GM18861 (cell line): ENCODE results near the gene AGAP1.

Experiments used
- ATAC-seq: cut with Tn5 transposase; IDR thresholded peaks from one replicate; pipeline ENCODE4 v1.9.1; 2021; ENCODE audit not compliant: unreplicated experiment

AGAP1 gene

DNA sequence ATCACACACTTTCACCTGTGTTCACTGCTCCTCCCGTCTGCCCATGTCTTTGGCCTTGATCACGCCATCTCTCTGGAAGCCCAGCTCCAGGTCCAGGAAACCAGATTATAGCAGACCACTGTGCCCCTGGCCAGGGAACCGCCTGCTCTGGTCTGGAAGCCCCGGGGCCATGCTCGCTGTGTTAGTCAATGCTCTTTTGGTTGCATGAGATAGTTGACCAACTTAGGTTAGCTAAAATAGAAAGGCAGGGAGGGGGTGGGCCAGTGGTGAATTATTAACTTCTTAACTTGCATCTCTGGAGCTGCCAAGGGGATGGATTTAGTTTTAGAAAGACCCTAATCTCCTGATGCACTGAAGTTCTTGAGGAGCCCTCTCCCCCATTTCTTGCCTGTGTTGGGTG, 232.7 kb downstream of the AGAP1 start:
- ATAC-seq = no peak

DNA sequence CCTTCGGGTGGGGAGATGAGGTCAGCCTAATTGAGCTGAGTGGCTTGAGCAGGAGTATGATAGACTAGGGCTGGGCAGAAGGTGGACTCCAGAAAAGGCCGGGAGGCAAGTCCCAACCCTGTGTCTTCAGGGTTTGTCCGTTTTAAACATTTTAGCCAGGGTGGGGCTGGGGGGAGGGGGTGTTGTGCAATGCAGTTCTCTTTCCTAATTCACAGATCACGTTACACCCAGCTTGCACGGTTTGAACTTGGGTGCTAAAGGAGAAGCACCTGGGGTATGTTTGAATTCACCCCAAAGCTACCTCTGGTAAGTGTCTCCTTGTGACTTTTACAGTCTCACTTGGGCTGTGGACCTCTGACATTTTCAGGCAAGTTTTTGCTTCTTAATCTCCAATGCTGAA, 233.3 kb downstream of the AGAP1 start:
- no peak for ATAC-seq

- no peak for ATAC-seq
These were observed 234.3 kb downstream of the AGAP1 start for GRCh38 chr2:235727891-235728799.

- ATAC-seq = no peak
These were observed 235.1 kb downstream of the AGAP1 start for GRCh38 chr2:235728800-235729556.

DNA sequence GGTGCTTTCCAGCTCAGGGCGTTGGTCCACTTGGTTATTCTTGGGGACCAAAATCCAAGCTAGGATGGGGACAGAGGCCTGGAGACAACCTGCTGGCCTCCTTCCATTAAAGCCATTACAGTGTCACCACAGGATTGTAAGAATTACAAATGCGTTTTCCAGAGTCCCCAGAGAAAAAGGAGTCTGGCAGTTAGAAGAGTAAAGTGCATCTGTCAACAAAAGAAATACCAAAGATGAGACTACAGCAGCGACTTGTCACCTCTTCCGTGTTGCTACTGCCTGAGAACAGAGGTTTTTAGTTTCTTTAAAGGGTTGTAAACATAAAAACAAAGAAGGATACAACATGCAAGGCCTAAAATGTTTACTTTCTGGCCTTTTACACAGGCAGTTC, 235.7 kb downstream of the AGAP1 start:
- ATAC-seq = no peak

GRCh38 chr2:235730115-235730514, 236.3 kb downstream of the AGAP1 start:
- no peak for ATAC-seq

GRCh38 chr2:235733761-235734160, 239.9 kb downstream of the AGAP1 start:
- no peak for ATAC-seq

GRCh38 chr2:235734168-235734567, 240.3 kb downstream of the AGAP1 start:
- no peak for ATAC-seq

DNA sequence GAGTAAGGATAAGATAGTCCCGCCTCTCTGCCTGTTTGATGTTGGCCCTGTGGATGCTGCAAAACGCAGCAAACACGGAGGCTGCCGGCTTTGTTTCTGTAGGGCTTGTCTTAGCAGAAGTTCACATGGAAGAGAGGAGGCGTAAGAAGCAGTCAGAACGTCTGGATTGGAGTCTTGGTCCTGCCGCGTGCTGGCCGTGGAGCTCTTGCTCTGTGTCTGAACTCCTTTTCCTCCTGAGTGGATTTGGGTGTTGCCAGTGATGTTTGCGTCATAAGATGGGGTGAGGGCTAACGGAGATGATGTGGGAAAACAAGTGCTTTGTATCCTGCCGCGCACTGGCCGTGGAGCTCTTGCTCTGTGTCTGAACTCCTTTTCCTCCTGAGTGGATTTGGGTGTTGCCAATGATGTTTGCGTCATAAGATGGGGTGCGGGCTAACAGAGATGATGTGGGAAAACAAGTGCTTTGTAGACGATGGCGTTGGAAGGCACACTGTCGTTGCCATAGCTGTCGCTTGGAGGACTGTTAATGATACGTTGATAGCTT, 240.9 kb downstream of the AGAP1 start:
- ATAC-seq = no peak

DNA sequence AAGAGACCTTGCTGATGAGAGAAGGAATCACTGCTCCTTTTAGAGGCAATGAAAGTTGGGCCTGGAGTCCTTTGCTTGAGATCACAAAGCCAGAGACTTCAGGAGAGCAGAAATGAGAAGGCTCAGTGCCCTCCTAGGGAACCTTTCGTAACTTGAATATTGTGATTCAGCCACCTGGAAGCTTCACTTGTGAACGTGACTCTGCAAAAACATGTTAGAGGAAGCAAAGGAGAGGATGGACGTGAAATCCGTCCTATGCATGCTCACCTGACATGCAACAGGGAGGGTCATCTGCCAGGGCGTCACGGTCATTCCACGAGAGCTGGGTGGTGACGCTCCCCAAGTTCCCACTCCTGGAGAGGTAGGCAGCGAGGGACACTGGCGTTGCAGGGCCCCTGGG, 243.6 kb downstream of the AGAP1 start:
- ATAC-seq = no peak

DNA sequence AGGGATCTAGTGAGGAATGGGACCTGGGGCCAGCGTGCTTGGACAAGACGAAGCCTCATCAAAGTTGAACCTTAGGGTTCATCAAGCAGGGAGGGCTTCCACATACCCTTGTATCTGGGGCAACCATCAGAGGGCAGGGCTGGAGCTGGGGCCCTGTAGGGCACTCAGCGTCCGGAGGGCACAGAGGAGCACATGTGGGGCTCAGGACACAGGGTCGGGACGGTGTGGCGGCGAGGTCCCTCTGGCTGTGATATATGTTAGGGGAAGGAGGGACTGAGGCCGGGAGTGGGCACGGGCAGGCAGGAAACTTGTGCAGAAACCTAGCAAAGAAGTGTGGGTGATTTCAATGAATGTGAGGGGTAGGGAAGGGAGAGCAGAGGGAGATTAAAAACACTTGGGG, 244.0 kb downstream of the AGAP1 start:
- ATAC-seq = no peak

DNA sequence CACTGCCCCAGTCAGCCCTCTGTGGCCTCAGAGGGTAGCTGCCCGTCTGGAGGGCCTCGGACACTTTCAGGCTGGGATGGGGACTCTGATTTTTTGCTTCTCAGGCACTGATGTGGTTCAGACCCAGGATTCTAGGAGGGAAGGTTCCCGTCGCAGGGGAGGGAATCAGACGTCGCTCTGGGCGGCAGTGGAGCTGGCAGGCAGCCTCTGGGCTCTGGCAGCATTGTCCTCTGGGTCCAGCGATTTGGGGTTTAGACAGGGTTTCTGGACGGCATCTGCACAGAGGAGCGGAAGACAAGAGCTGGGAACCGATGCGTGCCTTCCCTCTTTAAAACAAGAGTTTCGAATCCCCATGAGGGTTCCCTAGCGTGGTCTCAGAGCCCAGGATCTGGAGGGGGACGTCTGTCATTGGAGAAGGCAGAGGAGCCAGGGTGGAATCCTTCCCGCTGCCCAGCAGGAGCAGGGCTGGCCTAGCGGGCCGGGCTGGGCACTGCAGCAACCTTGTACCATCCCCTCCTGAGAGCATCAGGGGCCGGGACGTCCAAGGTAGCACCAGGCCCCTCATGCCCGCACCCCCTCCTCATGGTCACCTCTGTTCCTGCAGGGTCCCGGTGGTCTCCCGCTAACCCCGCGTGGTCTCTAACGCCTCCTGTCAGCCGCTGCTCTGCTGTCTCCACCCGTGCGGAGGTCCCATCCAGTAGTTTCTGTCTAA, 246.0 kb downstream of the AGAP1 start:
- no peak for ATAC-seq

- no peak for ATAC-seq
These were observed 247.0 kb downstream of the AGAP1 start for GRCh38 chr2:235740821-235741220.

- no peak for ATAC-seq
These were observed 250.3 kb downstream of the AGAP1 start for GRCh38 chr2:235744161-235744560.

GRCh38 chr2:235745597-235745996, 251.8 kb downstream of the AGAP1 start:
- no peak for ATAC-seq

GRCh38 chr2:235746257-235746934, 252.6 kb downstream of the AGAP1 start:
- ATAC-seq = no peak

DNA sequence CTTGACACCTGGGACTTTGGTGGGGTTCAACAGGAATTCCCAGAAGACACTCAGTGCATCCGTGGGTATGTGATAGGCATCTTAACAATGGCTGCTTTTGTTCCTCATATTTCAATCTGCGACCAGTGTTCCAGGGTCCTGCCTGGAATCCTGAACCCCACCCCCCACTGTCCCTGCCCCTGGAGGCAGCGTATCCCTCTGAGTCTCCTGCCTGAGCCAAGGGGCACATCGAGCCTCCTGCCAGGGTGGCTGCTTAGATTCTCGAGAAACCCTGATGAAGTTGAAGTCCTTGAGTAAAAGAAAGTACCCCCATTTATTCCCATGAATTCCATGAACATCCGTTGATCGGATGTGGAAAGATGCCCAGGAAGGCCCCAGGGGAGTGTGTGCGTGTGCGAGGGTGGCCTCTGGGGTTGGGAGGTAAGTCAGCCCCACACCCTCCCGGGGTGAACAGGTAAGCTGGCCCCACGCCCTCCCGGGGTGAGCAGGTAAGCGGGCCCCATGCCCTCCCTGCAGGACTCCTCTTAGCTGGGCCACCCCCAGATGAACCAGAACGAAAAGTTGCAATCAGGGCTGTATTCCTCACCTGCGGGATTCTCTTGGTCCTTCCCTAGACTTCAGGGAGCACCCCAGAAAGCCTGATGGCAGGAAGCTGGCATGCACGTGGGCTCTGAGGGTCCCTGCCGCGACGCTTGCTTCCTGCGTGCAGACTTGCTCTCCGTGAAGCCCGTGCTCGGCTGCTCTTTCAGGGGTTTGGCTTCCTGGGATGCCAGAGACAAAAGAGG, 253.3 kb downstream of the AGAP1 start:
- ATAC-seq = no peak

DNA sequence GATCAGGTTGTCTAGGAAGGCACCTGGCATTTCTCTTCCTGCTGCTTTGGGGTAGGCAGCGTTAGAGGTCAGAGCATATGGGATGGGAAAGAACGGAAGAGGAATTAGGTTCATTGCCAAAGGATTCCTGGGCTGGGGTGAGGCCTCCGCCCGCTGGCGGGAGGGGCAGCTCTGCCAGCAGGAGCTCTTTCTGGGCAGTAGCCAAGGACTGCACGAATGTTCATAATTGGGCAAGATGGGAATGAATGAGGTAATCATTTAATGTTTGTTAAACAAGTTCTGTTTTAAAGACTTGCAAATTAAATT, 253.9 kb downstream of the AGAP1 start:
- ATAC-seq = no peak

DNA sequence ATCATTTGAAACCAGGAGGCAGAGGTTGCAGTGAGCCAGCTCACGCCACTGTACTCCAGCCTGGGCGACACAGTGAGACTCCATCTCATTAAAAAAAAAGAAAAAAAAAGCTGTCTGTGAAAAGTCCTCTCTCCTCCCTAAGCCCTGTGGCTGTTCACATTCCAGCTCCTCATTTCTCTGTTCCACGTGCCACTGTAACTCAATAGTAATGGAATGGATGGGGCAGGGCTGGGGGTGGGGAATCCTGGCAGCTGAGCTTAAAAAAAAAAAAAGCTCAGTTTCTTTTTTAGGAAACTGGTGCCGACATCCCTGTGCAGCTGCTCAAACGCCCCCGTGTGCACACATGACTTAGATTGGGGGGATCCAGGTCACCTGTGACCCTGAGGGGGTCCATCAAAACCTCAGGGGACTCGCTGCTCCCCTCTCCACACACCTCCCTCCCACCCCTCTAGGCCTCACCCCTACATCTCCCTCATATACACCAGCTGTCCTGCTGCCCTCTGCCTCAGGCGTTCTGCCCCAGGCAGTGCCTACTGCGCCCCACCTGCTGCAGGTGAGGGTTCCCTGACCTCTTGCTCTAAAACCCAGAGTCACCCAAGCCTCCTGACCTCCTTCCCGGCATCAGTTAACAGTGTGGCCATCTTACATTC, 255.4 kb downstream of the AGAP1 start:
- ATAC-seq = no peak

DNA sequence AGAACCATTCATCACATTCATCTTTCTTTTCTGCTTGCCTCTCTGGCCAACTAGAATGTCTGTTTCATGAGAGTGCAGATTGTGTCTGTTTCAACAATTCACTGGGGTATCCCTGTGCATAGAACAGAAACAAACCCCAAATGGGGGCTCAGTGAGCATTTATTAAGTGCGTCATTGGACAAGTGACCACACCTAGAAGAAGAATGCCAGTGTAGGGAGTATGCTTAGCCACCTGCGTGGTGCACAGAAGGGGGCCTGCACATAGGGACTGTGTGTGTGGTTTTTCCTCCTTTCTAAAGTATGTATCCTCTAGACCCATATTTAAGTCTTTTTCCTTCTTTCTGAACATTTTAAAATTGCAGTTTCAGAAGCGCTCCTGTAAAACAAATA, 255.9 kb downstream of the AGAP1 start:
- ATAC-seq = no peak
